ENCODE measurements around the gene CDK13.

GRCh38 chr7:39942883-39943282 lies 7.2 kb upstream of the CDK13 start:
- no peak for TF ChIP-seq ZNF75A (CRISPR knock-in tag; IDR thresholded peaks at IDR 0.05)
- TF ChIP-seq, protein P1, sequence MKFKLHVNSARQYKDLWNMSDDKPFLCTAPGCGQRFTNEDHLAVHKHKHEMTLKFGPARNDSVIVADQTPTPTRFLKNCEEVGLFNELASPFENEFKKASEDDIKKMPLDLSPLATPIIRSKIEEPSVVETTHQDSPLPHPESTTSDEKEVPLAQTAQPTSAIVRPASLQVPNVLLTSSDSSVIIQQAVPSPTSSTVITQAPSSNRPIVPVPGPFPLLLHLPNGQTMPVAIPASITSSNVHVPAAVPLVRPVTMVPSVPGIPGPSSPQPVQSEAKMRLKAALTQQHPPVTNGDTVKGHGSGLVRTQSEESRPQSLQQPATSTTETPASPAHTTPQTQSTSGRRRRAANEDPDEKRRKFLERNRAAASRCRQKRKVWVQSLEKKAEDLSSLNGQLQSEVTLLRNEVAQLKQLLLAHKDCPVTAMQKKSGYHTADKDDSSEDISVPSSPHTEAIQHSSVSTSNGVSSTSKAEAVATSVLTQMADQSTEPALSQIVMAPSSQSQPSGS (CRISPR knock-in tag; IDR thresholded peaks at IDR 0.05): no peak
- no peak for TF ChIP-seq ZNF707 (CRISPR knock-in tag; conservative IDR thresholded peaks at IDR 0.05)
- no peak for TF ChIP-seq ZNF12 (CRISPR knock-in tag; IDR thresholded peaks at IDR 0.05)
- TF ChIP-seq KLF1 (tag; IDR thresholded peaks at IDR 0.05): no peak
- no peak for TF ChIP-seq CTCF (IDR thresholded peaks at IDR 0.05 in 2 of 3, conservative IDR thresholded peaks at IDR 0.05 in 1 of 3; ENCODE audit: insufficient read depth in 2 of 3, low read depth in 1 of 3, low read length in 3 of 3)
